Measurements from ENCODE around the gene ATP1A1.

ATP1A1 gene

GRCh38 chr1:116391185-116391584, 18.1 kb downstream of the ATP1A1 start:
- no peak for DNase-seq (ENCODE audit: low spot score)

- no peak for DNase-seq (ENCODE audit: low spot score)
These were observed 19.8 kb downstream of the ATP1A1 start for GRCh38 chr1:116392717-116393404.

GRCh38 chr1:116393792-116394191, 20.7 kb downstream of the ATP1A1 start:
- no peak for DNase-seq (ENCODE audit: low spot score)

GRCh38 chr1:116394270-116394669, 21.2 kb downstream of the ATP1A1 start:
- no peak for DNase-seq (ENCODE audit: low spot score)

- no peak for DNase-seq (ENCODE audit: low spot score)
These were observed 23.7 kb downstream of the ATP1A1 start for GRCh38 chr1:116396769-116397168.

- no peak for DNase-seq (ENCODE audit: low spot score)
These were observed 24.7 kb downstream of the ATP1A1 start for GRCh38 chr1:116397728-116398127.

GRCh38 chr1:116400780-116401179, 27.7 kb downstream of the ATP1A1 start:
- DNase-seq (ENCODE audit: low spot score): no peak

- DNase-seq (ENCODE audit: low spot score): no peak
These were observed 28.7 kb downstream of the ATP1A1 start for GRCh38 chr1:116401646-116402176.

GRCh38 chr1:116402333-116402732, 29.3 kb downstream of the ATP1A1 start:
- no peak for DNase-seq (ENCODE audit: low spot score)

- DNase-seq (ENCODE audit: low spot score): no peak
These were observed 30.6 kb downstream of the ATP1A1 start for GRCh38 chr1:116403496-116404136.

GRCh38 chr1:116404699-116405098, 31.7 kb downstream of the ATP1A1 start:
- no peak for DNase-seq (ENCODE audit: low spot score)

GRCh38 chr1:116405241-116406135, 32.4 kb downstream of the ATP1A1 start:
- DNase-seq (ENCODE audit: low spot score): no peak

GRCh38 chr1:116407033-116407432, 34.0 kb downstream of the ATP1A1 start:
- no peak for DNase-seq (ENCODE audit: low spot score)

GRCh38 chr1:116408193-116408592, 35.1 kb downstream of the ATP1A1 start:
- no peak for DNase-seq (ENCODE audit: low spot score)

GRCh38 chr1:116408803-116409720, 36.0 kb downstream of the ATP1A1 start:
- no peak for DNase-seq (ENCODE audit: low spot score)

GRCh38 chr1:116409751-116410191, 36.7 kb downstream of the ATP1A1 start:
- DNase-seq (ENCODE audit: low spot score): no peak

GRCh38 chr1:116411784-116412479, 38.9 kb downstream of the ATP1A1 start:
- no peak for DNase-seq (ENCODE audit: low spot score)

GRCh38 chr1:116412480-116412798, 39.4 kb downstream of the ATP1A1 start:
- no peak for DNase-seq (ENCODE audit: low spot score)

- DNase-seq (ENCODE audit: low spot score): no peak
These were observed 39.9 kb downstream of the ATP1A1 start for GRCh38 chr1:116412898-116413297.

GRCh38 chr1:116413414-116413813, 40.4 kb downstream of the ATP1A1 start:
- DNase-seq (ENCODE audit: low spot score): no peak

GRCh38 chr1:116414364-116414763, 41.3 kb downstream of the ATP1A1 start:
- no peak for DNase-seq (ENCODE audit: low spot score)
